ENCODE data around the gene JMJD8. TPM values are rescaled to one million over a fixed set of nuclear protein-coding genes. Genes with fewer than 3 reads are reported as not detected.

JMJD8 gene
- total RNA-seq, 1 donor from 2014 or later, result 47.0 TPM

- ATAC-seq (ENCODE audit: low read depth), result no peak
- Mint-ChIP-seq H3K27me3 (peaks cover 9% of the 10 kb centered on the region), H3K4me1 (peaks cover 32% of the 10 kb centered on the region), H3K9me3 (no peaks in the 10 kb centered on the region), H3K36me3 (ENCODE audit: low read depth) (peaks cover 27% of the 10 kb centered on the region), H3K4me3 (no peak overlapping the region), H3K27ac (no peak overlapping the region)
- intact Hi-C loops (cut with micrococcal nuclease), result loop anchor here (2.0 kb wide), 1 partner anchor 17 kb away; no protein-coding TSS in a partner anchor
- ChIA-PET POLR2A (no interaction called here), CTCF (interaction anchor here (1.2 kb wide), 1 partner anchor 10 kb away, joined by 3 read pairs; the partner anchor contains the start of gene RHOT2)
- no peak for DNase-seq
- no peak for TF ChIP-seq CTCF (IDR thresholded peaks at IDR 0.05)
Observed at GRCh38 chr16:677316-678190, 6.6 kb downstream of the JMJD8 start.

GRCh38 chr16:676913-677312 lies 7.2 kb downstream of the JMJD8 start:
- POLR2A ChIA-PET, result interaction anchor here (1.1 to 2.4 kb wide), 2 partner anchors 9 to 13 kb away, joined by 4 to 12 read pairs; partner anchors contain the start of genes RHOT2 and WDR24
- peaks cover 9% of the 10 kb centered on the region for H3K27me3 Mint-ChIP-seq
- CTCF ChIA-PET, result no interaction called here
- peaks cover 26% of the 10 kb centered on the region for H3K4me1 Mint-ChIP-seq
- DNase-seq, result no peak
- no peak for TF ChIP-seq CTCF (IDR thresholded peaks at IDR 0.05)
- no peak overlapping the region for H3K27ac Mint-ChIP-seq
- H3K36me3 Mint-ChIP-seq (ENCODE audit: low read depth), result peaks cover 25% of the 10 kb centered on the region
- intact Hi-C loops (cut with micrococcal nuclease), result no loop called here
- H3K9me3 Mint-ChIP-seq, result no peaks in the 10 kb centered on the region
- no peak for ATAC-seq (ENCODE audit: low read depth)
- no peak overlapping the region for H3K4me3 Mint-ChIP-seq

GRCh38 chr16:676565-676902 lies 7.6 kb downstream of the JMJD8 start:
- no peak overlapping the region for H3K4me3 Mint-ChIP-seq
- peaks cover 9% of the 10 kb centered on the region for H3K27me3 Mint-ChIP-seq
- peaks cover 22% of the 10 kb centered on the region for H3K4me1 Mint-ChIP-seq
- no peak overlapping the region for H3K27ac Mint-ChIP-seq
- CTCF ChIA-PET, result no interaction called here
- ATAC-seq (ENCODE audit: low read depth) (no peak), DNase-seq (no peak)
- intact Hi-C loops (cut with micrococcal nuclease), result no loop called here
- POLR2A ChIA-PET, result interaction anchor here (0.6 to 2.4 kb wide), 4 partner anchors 9 to 130 kb away, joined by 3 to 12 read pairs (median 4); partner anchors contain the start of genes RHOT2 and WDR24
- no peaks in the 10 kb centered on the region for H3K9me3 Mint-ChIP-seq
- peaks cover 25% of the 10 kb centered on the region for H3K36me3 Mint-ChIP-seq (ENCODE audit: low read depth)
- TF ChIP-seq CTCF (IDR thresholded peaks at IDR 0.05), result no peak

GRCh38 chr16:675884-676564 lies 8.1 kb downstream of the JMJD8 start:
- intact Hi-C loops (cut with micrococcal nuclease), result no loop called here
- DNase-seq (no peak), ATAC-seq (ENCODE audit: low read depth) (no peak)
- Mint-ChIP-seq H3K27me3 (peaks cover 9% of the 10 kb centered on the region), H3K4me3 (no peak overlapping the region), H3K9me3 (no peaks in the 10 kb centered on the region), H3K36me3 (ENCODE audit: low read depth) (peaks cover 23% of the 10 kb centered on the region), H3K4me1 (peaks cover 17% of the 10 kb centered on the region), H3K27ac (no peak overlapping the region)
- ChIA-PET CTCF (no interaction called here), POLR2A (interaction anchor here (0.5 to 2.4 kb wide), 7 partner anchors 8 to 323 kb away, joined by 3 to 12 read pairs (median 4); partner anchors contain the start of genes AXIN1, RHOT2 and WDR24)
- TF ChIP-seq CTCF (IDR thresholded peaks at IDR 0.05), result no peak

Data from activated B cell treated with CpG ODN at 0.5 μM for 24 hours (primary cell).